ENCODE results near the gene CFAP46. TPM values are rescaled to one million over a fixed set of nuclear protein-coding genes. Genes with fewer than 3 reads are reported as not detected.

Gene CFAP46
- total and polyA plus RNA-seq, 9 donors: 0.50 to 22.4 (median 1.6) TPM; not detected in 1

DNA sequence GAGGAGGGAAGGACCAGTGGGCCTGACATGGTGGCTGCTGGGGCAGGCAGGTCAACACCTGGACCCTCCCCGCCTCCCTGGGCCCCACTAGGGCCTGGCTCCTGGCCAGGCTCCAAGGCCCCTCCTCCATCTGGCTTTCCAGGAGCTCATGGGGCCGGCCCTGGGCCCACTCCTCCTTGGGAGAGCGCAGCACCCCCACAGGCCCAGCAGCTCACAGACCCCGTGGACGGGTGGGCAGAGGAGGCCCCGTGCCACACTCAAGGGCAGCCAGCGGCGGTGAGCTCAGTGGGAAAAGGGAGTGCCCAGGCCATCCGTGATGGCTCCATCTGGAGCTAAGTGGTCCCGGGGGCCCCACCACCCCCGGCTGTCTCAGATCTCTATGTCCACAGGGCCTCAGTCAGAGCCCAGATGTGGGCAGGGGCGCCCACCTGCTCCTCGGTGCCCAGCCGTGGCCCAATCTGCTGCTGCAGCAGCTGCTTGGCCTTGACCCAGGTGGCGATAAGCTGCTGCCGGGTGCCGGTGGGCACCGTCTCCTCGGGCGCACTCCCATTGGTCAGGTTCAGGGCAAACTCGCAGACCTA, 32.8 kb downstream of the CFAP46 start:
- no peak for TF ChIP-seq EP300 (IDR thresholded peaks at IDR 0.05)
- TF ChIP-seq, protein P1, sequence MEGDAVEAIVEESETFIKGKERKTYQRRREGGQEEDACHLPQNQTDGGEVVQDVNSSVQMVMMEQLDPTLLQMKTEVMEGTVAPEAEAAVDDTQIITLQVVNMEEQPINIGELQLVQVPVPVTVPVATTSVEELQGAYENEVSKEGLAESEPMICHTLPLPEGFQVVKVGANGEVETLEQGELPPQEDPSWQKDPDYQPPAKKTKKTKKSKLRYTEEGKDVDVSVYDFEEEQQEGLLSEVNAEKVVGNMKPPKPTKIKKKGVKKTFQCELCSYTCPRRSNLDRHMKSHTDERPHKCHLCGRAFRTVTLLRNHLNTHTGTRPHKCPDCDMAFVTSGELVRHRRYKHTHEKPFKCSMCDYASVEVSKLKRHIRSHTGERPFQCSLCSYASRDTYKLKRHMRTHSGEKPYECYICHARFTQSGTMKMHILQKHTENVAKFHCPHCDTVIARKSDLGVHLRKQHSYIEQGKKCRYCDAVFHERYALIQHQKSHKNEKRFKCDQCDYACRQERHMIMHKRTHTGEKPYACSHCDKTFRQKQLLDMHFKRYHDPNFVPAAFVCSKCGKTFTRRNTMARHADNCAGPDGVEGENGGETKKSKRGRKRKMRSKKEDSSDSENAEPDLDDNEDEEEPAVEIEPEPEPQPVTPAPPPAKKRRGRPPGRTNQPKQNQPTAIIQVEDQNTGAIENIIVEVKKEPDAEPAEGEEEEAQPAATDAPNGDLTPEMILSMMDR (IDR thresholded peaks at IDR 0.05): no peak
- no peak for TF ChIP-seq POLR2A (IDR thresholded peaks at IDR 0.05)
- H3K27ac ChIP-seq: no peak overlapping the region
- no peak overlapping the region for H3K4me3 ChIP-seq
- no peaks in the 10 kb centered on the region for H3K27me3 ChIP-seq
- intact Hi-C loops (cut with DNase I): no loop called here
- H3K4me1 ChIP-seq (ENCODE audit: insufficient read depth): no peaks in the 10 kb centered on the region
- WGBS, 3 donors: 68 to 73% (median 72%) methylated on average over 19 to 21 of the region's 21 CpGs
- peak in 2 of 5 donors; percentile 6 to 30 for DNase-seq
- H3K9me3 ChIP-seq: no peaks in the 10 kb centered on the region
- H3K36me3 ChIP-seq: no peaks in the 10 kb centered on the region

DNA sequence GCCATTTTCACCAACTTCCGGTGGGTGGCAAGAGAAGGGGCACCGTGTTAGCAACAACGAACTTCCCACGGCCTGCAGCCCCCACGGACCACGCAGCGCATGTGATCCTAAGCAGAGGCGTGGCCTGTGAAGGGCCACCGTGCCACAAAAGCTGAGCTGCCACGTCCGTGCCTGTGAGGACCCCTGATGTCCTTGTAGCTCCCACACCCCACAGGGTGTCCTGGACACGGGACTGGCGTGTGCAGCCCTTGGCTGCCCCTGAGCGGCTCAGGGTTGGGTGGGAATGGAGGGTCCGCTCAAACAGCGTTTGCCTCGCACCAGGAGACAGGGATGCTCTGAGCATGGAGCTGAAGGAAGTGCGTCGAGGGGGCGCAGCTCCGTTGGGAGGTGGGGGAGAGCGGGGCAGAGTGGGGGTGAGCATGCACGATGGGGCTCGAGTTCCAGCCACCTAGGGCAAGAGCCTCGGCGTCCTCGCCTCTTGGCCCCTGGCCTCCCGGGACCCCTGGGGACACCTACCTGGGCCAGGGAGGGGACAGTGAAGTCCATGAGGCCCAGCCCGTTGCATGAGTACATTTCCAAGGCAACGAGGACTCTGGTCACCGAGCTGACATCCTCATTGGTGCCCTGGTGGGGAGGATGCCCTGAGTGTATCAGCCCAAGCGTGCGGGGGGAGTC, 33.6 kb downstream of the CFAP46 start:
- no peaks in the 10 kb centered on the region for H3K36me3 ChIP-seq
- H3K4me1 ChIP-seq (ENCODE audit: insufficient read depth): no peaks in the 10 kb centered on the region
- intact Hi-C loops (cut with DNase I): no loop called here
- TF ChIP-seq, protein P1 (IDR thresholded peaks at IDR 0.05): no peak
- TF ChIP-seq POLR2A (IDR thresholded peaks at IDR 0.05) (no peak), EP300 (IDR thresholded peaks at IDR 0.05) (no peak)
- DNase-seq: peak in 2 of 5 donors; percentile 7 to 13
- no peaks in the 10 kb centered on the region for H3K9me3 ChIP-seq
- H3K27ac ChIP-seq: no peak overlapping the region
- no peak overlapping the region for H3K4me3 ChIP-seq
- no peaks in the 10 kb centered on the region for H3K27me3 ChIP-seq
- 90 to 94% (median 92%) methylated on average over 27 to 33 of the region's 33 CpGs for WGBS, 3 donors

DNA sequence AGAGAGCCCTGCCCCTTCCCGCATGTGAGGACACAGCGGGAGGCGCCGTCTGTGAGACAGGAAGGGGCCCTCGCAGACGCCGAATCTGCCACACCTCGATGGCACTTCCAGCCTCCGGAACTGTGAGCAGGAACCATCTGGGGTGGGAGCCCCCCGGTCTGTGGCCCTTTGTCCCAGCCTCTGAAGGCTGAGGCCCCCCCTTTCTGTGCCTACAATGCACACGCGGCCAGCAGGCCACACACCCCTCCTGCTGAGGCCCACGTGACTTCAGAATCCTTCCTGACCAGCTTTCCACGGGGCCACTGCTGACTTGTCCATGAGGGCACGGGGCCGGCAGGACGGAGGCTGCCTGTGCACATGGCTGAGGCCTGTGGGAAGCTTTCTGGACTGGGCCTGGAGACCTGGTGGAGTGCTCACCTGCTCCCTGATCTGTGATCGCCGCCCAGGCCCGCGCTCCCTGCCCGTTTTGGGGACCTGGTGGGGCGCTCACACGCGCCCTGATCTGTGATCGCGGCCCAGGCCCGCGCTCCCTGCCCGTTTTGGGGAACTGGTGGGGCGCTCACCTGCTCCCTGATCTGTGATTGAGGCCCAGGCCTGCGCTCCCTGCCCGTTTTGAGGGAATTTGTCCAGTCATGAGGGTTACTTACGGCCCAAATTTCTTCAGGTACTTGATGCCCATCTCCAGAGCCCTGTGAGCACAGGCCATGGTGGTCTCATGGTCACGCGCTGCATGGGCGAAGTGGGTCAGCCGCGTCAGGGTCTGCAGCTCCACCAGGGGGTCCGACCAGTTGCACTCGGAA, 34.3 kb downstream of the CFAP46 start:
- TF ChIP-seq, protein P1 (IDR thresholded peaks at IDR 0.05): no peak
- TF ChIP-seq EP300 (IDR thresholded peaks at IDR 0.05) (no peak), POLR2A (IDR thresholded peaks at IDR 0.05) (no peak)
- no peaks in the 10 kb centered on the region for H3K4me1 ChIP-seq (ENCODE audit: insufficient read depth)
- DNase-seq: peak in 3 of 5 donors; percentile 5 to 21 (median 7)
- H3K27me3 ChIP-seq: no peaks in the 10 kb centered on the region
- H3K4me3 ChIP-seq: no peak overlapping the region
- no peak overlapping the region for H3K27ac ChIP-seq
- WGBS, 3 donors: 85 to 95% (median 93%) methylated on average over 39 to 41 of the region's 41 CpGs
- H3K9me3 ChIP-seq: no peaks in the 10 kb centered on the region
- H3K36me3 ChIP-seq: no peaks in the 10 kb centered on the region
- intact Hi-C loops (cut with DNase I): no loop called here

DNA sequence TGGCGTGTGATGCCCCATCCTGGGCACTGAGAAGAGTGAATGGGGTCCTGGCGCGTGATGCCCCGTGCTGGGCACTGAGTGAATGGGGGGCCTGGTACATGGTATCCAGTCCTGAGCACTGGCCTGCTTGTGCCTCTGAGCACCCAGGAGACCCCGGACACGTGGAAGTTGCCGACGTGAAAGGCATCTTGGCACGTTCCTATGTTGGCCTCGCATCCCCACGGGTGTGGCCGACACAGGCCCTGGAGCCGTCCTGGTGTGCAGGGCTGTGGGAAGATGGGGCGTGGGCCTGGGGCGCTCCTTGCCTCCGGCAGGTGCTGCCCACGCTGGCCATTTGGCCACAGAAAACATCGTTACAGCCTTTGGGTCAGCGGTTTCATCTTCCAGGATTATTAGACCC, 35.5 kb downstream of the CFAP46 start:
- H3K27ac ChIP-seq: no peak overlapping the region
- DNase-seq: peak in 2 of 5 donors; percentile 13 to 14
- no peak overlapping the region for H3K4me3 ChIP-seq
- TF ChIP-seq EP300 (IDR thresholded peaks at IDR 0.05) (no peak), POLR2A (IDR thresholded peaks at IDR 0.05) (no peak)
- TF ChIP-seq, protein P1 (IDR thresholded peaks at IDR 0.05): no peak
- no peaks in the 10 kb centered on the region for H3K4me1 ChIP-seq (ENCODE audit: insufficient read depth)
- intact Hi-C loops (cut with DNase I): no loop called here
- no peaks in the 10 kb centered on the region for H3K27me3 ChIP-seq
- 83 to 91% (median 89%) methylated on average over 19 of the region's 19 CpGs for WGBS, 3 donors
- H3K36me3 ChIP-seq: no peaks in the 10 kb centered on the region
- H3K9me3 ChIP-seq: no peaks in the 10 kb centered on the region

Data from ovary (tissue), 9 donors.